PC-9 (cell line): ENCODE results near the gene NCAPG.

ENCODE experiments used
- CTCF ChIP-seq: fragments of 200-600 bp; sonication (generic); conservative IDR thresholded peaks from 2 replicates; pipeline ENCODE4 v1.6.1; 2017; ENCODE audit warnings: mixed run types, antibody characterized with exemption, mild to moderate bottlenecking, moderate library complexity
- EZH2 ChIP-seq: fragments of 200-600 bp; sonication (generic); IDR thresholded peaks from 2 replicates; pipeline ENCODE4 v1.8.0; 2017; ENCODE audit warnings: antibody characterized with exemption, low read depth

- no peak for TF ChIP-seq EZH2
- TF ChIP-seq CTCF: no peak
Observed at GRCh38 chr4:17786567-17786966, 24.2 kb upstream of the NCAPG start.
